HG02642 (cell line): ENCODE data around the gene TSR3.

Experiments
- ATAC-seq: cut with Tn5 transposase; IDR thresholded peaks from one replicate; pipeline ENCODE4 v1.9.1; 2021; ENCODE audit warnings: mild to moderate bottlenecking; ENCODE audit not compliant: unreplicated experiment, poor library complexity

The TSR3 gene

DNA sequence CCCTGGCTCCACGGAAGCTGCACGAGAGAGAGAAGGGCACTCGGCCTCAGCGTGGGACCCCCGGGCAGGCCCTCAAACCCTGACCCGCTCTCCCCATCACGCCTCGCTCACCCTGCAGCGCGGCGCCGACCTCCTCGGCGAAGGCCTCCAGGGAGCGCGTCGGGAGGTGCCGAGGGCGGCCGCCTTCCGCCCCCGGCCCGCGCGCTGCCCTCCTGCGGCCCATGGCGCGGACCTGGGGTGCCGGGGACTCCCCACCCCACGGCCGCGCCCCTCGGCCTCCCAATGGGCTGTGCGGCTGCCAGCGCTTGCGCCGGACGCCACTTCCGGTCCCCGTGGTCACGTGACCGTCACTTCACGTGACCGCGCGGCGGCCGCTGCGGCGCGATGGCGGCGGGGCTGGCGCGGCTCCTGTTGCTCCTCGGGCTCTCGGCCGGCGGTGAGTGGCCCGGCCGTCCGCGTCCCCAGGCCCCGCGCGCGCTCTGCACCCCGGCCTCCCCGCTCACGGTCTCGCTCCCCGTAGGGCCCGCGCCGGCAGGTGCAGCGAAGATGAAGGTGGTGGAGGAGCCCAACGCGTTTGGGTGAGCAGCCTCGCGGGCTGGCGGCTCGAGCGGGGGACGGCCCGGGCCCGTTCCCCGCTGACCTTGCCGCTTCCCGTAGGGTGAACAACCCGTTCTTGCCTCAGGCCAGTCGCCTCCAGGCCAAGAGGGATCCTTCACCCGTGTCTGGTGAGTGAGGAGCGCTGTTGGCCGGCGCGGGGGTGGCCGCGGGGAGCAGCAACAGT lies at the start of gene TSR3, which contains the start of gene GNPTG:
Gene TSR3 (minus strand): TSS at position 297 of the 781 bp plus-strand sequence. CDS start 74 bp downstream, at position 223.
Gene GNPTG (plus strand): TSS at position 350 of the 781 bp plus-strand sequence. CDS start 35 bp downstream, at position 385.
- peak; percentile 78 for ATAC-seq

GRCh38 chr16:1401061-1401757 lies 49.5 kb upstream of the TSR3 start:
- ATAC-seq: no peak

GRCh38 chr16:1398826-1399581 lies 47.3 kb upstream of the TSR3 start:
- no peak for ATAC-seq

DNA sequence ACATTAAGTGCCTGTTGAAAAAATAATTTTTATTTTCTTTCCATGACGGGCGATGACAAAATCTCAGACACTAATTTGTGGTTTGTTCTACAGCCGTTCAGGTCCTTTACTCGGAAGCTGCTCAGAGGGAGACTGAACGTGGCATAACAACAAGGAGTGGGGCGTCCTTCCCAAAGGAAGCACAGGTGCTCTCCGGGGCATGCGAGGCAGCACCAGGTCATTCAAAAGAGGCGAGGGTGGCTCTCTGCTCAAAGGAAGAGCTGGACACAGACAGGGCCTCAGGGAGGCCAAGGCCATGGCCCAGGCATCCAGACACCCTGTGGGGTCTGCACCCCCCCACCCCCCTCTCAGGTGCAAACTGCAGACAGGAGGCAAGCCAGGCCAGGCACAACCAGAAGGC lies 46.7 kb upstream of the TSR3 start:
- ATAC-seq: no peak

- ATAC-seq: no peak
Measured at GRCh38 chr16:1397779-1398178, 46.1 kb upstream of the TSR3 start.

- no peak for ATAC-seq
Measured at GRCh38 chr16:1395444-1396031, 43.9 kb upstream of the TSR3 start.

- no peak for ATAC-seq
Measured at GRCh38 chr16:1394367-1394951, 42.8 kb upstream of the TSR3 start.

- no peak for ATAC-seq
Measured at GRCh38 chr16:1393613-1394176, 42.0 kb upstream of the TSR3 start.

- no peak for ATAC-seq
Measured at GRCh38 chr16:1392826-1393225, 41.1 kb upstream of the TSR3 start.

- ATAC-seq: no peak
Measured at GRCh38 chr16:1390239-1390779, 38.6 kb upstream of the TSR3 start.

GRCh38 chr16:1389762-1390161 lies 38.1 kb upstream of the TSR3 start:
- no peak for ATAC-seq

DNA sequence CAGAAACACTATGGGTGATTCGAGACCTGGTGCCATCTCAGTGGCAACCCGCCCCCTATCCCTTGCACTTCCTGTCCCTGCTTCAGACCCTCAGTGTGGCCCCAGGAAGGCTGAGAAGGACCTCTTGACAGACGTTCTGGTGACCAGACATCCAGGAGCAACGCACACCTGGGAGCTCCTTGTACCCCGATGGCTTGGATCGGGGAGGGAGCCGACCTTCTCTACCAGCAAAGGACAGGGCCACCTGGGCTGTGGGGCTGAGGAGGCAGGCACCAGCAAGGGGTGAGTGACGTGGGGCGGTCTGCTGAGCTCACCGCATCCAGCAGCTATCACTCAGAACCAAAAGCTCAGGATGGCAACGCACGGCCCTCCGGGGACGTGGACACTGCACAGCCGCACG lies 35.7 kb upstream of the TSR3 start:
- no peak for ATAC-seq

- no peak for ATAC-seq
Measured at GRCh38 chr16:1385232-1385631, 33.6 kb upstream of the TSR3 start.

GRCh38 chr16:1383556-1383955 lies 31.9 kb upstream of the TSR3 start:
- no peak for ATAC-seq

DNA sequence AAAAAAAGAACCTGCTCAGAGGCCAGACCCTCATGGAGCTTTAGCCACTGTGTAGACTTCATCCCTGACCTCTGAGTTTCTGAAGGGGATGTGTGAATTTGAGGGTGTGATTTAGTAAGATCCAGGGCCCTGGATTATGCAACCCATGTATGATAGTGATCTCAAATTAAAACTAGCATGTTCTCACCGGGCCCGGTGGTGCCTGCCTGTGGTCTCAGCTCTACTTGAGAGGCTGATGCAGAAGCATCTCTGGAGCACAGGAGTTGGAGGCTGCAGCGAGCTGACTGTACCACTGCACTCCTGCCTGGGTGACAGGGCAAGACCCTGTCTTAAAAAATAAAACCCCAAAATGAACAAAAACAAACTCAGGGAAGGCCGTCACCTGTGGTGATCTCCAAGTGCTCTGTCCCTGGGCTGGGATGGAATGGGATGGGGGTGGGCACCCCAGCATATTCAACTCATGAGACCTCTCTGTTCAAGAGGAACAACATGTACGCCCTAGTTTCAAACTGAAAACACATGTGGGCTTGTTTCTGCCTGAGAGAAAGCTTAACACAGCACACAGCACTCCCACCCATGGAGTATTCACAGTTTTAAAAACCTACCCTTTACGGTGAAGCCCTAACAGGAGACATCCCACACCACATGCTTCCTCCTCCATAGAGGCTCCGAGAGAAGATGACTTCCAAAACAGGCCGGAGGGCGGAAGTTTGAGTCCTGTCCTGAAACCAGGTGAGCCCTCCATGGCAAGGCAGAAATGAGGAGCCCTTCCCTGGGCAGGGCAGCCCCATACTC lies 30.1 kb upstream of the TSR3 start:
- no peak for ATAC-seq

- no peak for ATAC-seq
Measured at GRCh38 chr16:1380195-1380594, 28.5 kb upstream of the TSR3 start.

DNA sequence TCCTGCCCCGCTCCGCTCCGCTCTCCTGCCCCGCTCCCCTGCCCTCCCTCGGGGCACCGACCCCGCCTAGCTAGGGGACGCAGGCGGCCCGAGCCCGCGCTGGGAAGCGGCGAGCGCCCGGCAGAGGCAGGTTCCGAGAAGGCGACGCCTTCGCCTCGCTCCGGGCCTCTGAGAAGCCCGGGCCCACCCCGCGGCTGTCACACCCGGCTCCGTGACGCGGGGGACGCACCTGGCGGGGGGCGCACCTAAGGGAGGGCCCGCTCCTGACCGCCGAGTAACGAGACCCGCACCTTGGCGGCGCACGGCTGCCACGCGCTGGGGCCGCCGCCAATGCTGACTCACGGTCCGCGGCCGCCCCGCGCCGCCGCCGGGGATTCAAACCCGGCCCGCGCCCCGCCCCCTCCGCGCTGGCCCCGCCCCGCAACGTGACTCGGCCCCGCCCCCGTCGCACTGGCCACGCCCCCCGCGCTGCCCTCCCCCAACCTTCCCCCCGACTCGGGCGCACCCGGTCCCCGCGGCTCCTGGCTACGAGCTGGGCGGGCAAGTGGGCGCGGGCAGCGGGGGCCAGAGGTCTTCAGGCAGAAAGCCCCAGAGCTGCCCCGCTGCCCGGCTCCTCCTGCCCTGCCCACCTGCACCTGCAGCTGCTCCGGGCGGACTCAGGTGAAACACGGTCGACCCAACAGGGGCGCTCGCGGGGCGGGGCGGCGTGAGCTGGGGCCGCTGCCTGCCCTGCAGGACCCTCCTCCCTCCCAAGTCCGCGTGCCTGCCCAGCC lies 27.8 kb upstream of the TSR3 start:
- peak; percentile 53 for ATAC-seq

DNA sequence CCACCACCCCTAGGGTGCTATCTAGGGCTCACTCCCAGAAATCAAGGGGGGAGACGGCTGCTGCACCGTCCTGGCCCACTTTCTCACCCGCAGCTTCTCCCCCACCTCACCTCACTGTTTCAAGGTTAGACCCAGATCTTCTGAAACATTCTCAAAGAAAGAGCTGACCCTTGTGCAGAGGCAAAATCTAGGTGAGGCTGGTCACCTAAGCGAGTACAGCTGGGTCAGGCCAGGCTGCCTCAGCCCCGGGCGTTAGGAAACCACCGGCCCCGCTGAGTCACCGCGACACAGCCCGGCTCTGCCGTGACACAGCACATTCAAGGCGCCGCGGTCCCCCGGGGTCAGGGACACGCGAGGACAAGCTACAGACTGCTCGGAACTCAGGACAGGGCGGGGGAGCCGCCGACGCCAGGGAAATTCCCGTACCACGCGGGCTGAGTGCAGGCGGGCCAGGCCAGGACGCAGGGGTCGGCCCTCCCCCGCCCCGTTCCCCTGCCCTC lies 27.2 kb upstream of the TSR3 start:
- peak; percentile 47 for ATAC-seq
